Muscle of leg (tissue), 11 donors: ENCODE data around the gene VPS9D1. TPM values are rescaled to one million over a fixed set of nuclear protein-coding genes. Genes with fewer than 3 reads are reported as not detected.

Experiments
- DNase-seq: peaks from one replicate; pipeline ENCODE4 v3.0.0; 2013
- H3K27ac ChIP-seq: one replicate; pipeline ENCODE4 v1.5.1; 2013; ENCODE audit warnings: mild to moderate bottlenecking, low read length, control low read depth
- H3K27me3 ChIP-seq: one replicate; pipeline ENCODE4 v1.6.1; 2013; ENCODE audit warnings: low read length; ENCODE audit not compliant: control insufficient read depth, insufficient read depth
- H3K36me3 ChIP-seq: one replicate; pipeline ENCODE4 v1.6.1; 2013; ENCODE audit warnings: low read length; ENCODE audit not compliant: control insufficient read depth, insufficient read depth
- H3K4me1 ChIP-seq: one replicate; pipeline ENCODE4 v1.6.1; 2013; ENCODE audit warnings: low read length; ENCODE audit not compliant: control insufficient read depth, insufficient read depth
- H3K4me3 ChIP-seq: one replicate; pipeline ENCODE4 v1.5.1; 2013; ENCODE audit warnings: low read length, control low read depth
- H3K9me3 ChIP-seq: replicated peaks from 2 replicates; pipeline ENCODE4 v1.6.1; 2013; ENCODE audit warnings: low read depth, low read length; ENCODE audit not compliant: control insufficient read depth
- WGBS: methylation state at CpG from one replicate; pipeline ENCODE4 v1.1.5; 2013; ENCODE audit warnings: missing lambda C conversion rate; ENCODE audit not compliant: insufficient coverage; 5-methylcytosine and 5-hydroxymethylcytosine counted together
- polyA plus RNA-seq, 8 donors: library from polyadenylated mRNA; unstranded; fragments of 120-200 nt; gene quantifications; one replicate each; pipeline versions ENCODE4 v1.2.1 to v1.2.3, GENCODE V29; 2013; ENCODE audit warnings: inconsistent platforms in 1 of 8, low replicate concordance in 1 of 8; ENCODE audit not compliant: insufficient read length in 8 of 8, insufficient read depth in 1 of 8
- total RNA-seq: library from RNA; stranded (reverse); fragments of 120-200 nt; gene quantifications from one replicate; pipeline ENCODE4 v1.2.4, GENCODE V29; 2013

The VPS9D1 gene
- total and polyA plus RNA-seq, 9 donors = 6.1 to 13.4 (median 10.7) TPM

DNA sequence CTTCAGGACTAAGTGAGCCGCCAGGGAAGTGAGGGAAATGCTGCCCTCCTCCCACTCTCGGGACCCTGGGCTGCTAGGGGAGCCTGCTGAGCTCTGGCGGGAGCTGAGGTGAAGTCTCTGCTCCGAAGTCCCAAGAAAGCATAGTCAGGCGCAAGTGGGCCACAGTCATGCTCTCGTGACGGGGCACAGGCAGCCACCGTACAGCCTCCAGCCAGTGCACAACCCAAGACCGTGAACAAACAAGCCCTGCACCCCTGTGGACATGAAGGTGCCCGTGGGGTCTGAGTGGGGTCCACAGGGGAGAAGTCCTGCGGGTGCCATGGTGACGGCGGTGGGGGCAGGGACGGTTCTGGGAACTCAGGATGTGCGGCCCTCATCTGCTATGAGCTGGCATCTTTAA, 25.3 kb upstream of the VPS9D1 start:
- no peak overlapping the region for H3K4me3 ChIP-seq
- peaks cover 55% of the 10 kb centered on the region for H3K36me3 ChIP-seq
- H3K9me3 ChIP-seq = no peaks in the 10 kb centered on the region
- WGBS = 96% methylated on average over 15 of the region's 15 CpGs
- DNase-seq = no peak
- no peaks in the 10 kb centered on the region for H3K4me1 ChIP-seq
- H3K27ac ChIP-seq = no peak overlapping the region
- no peaks in the 10 kb centered on the region for H3K27me3 ChIP-seq

- H3K27ac ChIP-seq = no peak overlapping the region
- H3K27me3 ChIP-seq = no peaks in the 10 kb centered on the region
- WGBS = 98% methylated on average over 7 of the region's 16 CpGs
- H3K4me3 ChIP-seq = no peak overlapping the region
- H3K9me3 ChIP-seq = no peaks in the 10 kb centered on the region
- no peak for DNase-seq
- no peaks in the 10 kb centered on the region for H3K4me1 ChIP-seq
- H3K36me3 ChIP-seq = peaks cover 60% of the 10 kb centered on the region
Observed at GRCh38 chr16:89744813-89745212, 24.1 kb upstream of the VPS9D1 start.

GRCh38 chr16:89742948-89743347, 22.2 kb upstream of the VPS9D1 start:
- H3K9me3 ChIP-seq = no peaks in the 10 kb centered on the region
- H3K27ac ChIP-seq = no peak overlapping the region
- 64% methylated on average over 4 of the region's 4 CpGs for WGBS
- H3K4me3 ChIP-seq = no peak overlapping the region
- no peaks in the 10 kb centered on the region for H3K27me3 ChIP-seq
- no peak for DNase-seq
- no peaks in the 10 kb centered on the region for H3K4me1 ChIP-seq
- peaks cover 64% of the 10 kb centered on the region for H3K36me3 ChIP-seq

DNA sequence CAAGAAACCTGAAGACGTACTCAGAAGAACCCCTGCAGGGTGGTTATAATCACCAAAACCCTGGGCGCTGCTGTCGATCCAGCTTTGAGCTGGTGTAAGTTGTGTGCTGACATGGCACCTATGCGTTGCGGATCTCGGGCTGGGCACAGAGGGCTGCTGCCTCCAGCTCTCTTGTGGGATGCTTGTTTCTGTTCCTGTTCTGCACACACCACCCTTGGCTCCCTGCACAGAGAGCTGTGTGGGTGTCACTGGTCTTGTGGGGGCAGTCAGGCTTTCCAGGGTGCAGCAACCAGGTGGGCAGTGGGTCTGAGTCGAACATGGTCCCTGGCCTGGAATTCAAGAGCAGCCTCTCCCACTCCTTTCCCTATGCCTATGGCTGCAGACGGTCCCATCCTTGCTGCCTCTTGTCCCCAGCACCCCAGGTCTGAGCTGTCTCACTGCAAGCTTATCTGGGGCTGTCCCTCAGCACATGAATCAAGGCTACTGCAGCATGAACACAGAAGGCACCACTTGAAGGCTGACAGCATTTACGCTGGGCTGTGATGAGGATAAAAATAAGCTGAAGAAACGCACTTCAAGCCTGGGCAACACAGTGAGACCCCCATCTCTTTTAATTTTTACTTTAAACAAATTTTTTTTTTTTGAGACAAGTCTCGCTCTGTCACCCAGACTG, 20.8 kb upstream of the VPS9D1 start:
- no peak for DNase-seq
- no peak overlapping the region for H3K27ac ChIP-seq
- 80% methylated on average over 5 of the region's 11 CpGs for WGBS
- H3K4me3 ChIP-seq = no peak overlapping the region
- no peaks in the 10 kb centered on the region for H3K9me3 ChIP-seq
- H3K4me1 ChIP-seq = no peaks in the 10 kb centered on the region
- peaks cover 71% of the 10 kb centered on the region for H3K36me3 ChIP-seq
- H3K27me3 ChIP-seq = no peaks in the 10 kb centered on the region

DNA sequence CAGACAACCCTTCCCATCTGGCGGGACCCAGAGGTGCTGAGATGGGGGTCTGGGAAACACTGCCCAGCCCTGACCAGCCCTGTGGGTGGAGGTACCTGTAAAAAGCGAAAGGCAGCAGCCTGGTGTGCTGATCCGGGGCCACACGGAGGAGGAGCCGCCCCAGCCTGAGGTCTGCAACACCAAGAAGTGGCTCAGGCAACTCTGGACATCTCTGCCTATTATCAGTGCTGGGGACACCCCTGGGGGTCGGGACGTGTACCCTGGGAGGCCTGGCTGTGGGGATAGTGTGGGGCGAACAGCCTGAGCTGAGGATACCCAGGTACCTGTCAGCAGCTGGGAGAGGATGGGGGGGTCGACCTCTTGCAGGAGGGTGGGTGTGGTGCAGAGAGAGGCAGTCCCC, 18.7 kb upstream of the VPS9D1 start:
- Histone ChIP-seq H3K27me3 (no peaks in the 10 kb centered on the region), H3K27ac (no peak overlapping the region), H3K36me3 (peaks cover 80% of the 10 kb centered on the region), H3K4me3 (no peak overlapping the region), H3K9me3 (no peaks in the 10 kb centered on the region), H3K4me1 (no peaks in the 10 kb centered on the region)
- no peak for DNase-seq
- WGBS = 93% methylated on average over 9 of the region's 9 CpGs

GRCh38 chr16:89738538-89739317, 18.0 kb upstream of the VPS9D1 start:
- Histone ChIP-seq H3K27ac (no peak overlapping the region), H3K9me3 (no peaks in the 10 kb centered on the region), H3K4me1 (no peaks in the 10 kb centered on the region), H3K4me3 (no peak overlapping the region), H3K27me3 (no peaks in the 10 kb centered on the region), H3K36me3 (peaks cover 81% of the 10 kb centered on the region)
- no peak for DNase-seq
- WGBS = 73% methylated on average over 20 of the region's 20 CpGs

- Histone ChIP-seq H3K36me3 (peaks cover 85% of the 10 kb centered on the region), H3K27me3 (no peaks in the 10 kb centered on the region), H3K9me3 (no peaks in the 10 kb centered on the region), H3K27ac (no peak overlapping the region), H3K4me3 (no peak overlapping the region), H3K4me1 (no peaks in the 10 kb centered on the region)
- no peak for DNase-seq
- WGBS = 91% methylated on average over 13 of the region's 14 CpGs
Observed at GRCh38 chr16:89738072-89738377, 17.3 kb upstream of the VPS9D1 start.

DNA sequence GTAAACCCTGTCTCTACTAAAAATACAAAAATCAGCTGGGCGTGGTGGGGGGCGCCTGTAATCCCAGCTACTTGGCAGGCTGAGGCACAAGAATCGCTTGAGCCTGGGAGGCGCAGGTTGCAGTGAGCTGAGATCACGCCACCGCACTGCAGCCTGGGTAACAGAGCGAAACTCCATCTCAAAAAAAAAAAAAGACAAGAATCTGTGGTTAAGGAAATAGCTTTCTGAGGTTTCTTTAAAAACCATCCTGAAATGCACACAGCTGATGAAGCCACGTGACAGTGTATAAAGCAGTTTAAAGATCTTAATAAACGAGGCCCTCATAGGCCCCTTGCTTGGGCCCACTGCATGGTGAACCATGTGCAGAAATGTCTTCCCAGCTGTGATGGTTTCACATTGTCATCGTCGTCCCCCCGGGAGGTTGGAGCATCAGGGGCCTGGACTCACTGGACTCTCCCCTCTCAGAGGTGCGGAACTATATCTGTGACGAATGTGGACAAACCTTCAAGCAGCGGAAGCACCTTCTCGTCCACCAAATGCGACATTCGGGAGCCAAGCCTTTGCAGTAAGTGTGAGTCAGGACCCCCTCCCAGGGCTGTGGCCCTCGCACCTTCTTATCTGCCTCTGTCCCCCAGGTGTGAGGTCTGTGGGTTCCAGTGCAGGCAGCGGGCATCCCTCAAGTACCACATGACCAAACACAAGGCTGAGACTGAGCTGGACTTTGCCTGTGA, 16.8 kb upstream of the VPS9D1 start:
- DNase-seq = no peak
- no peak overlapping the region for H3K27ac ChIP-seq
- 86% methylated on average over 14 of the region's 20 CpGs for WGBS
- H3K27me3 ChIP-seq = no peaks in the 10 kb centered on the region
- no peak overlapping the region for H3K4me3 ChIP-seq
- no peaks in the 10 kb centered on the region for H3K4me1 ChIP-seq
- H3K36me3 ChIP-seq = peaks cover 90% of the 10 kb centered on the region
- no peaks in the 10 kb centered on the region for H3K9me3 ChIP-seq

DNA sequence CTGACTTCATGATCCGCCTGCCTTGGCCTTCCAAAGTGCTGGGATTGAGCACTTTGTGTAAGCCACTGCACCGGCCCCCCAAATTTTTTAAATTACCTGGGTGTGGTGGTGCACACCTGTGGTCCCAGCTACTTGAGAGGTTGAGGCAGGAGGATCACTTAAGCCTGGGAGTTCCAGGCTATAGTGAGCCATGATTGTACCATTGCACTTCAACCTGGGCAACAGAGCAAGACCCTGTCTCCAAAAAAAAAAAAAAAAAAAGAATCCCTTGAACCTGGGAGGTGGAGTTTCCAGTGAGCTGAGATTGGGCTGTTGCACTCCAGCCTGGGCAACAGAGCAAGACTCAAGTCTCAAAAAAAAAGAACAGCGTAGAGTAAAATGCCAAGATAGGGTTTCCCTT, 15.9 kb upstream of the VPS9D1 start:
- Histone ChIP-seq H3K27me3 (no peaks in the 10 kb centered on the region), H3K4me1 (no peaks in the 10 kb centered on the region), H3K27ac (no peak overlapping the region), H3K9me3 (no peaks in the 10 kb centered on the region), H3K4me3 (no peak overlapping the region), H3K36me3 (peaks cover 91% of the 10 kb centered on the region)
- 74% methylated on average over 3 of the region's 3 CpGs for WGBS
- no peak for DNase-seq

GRCh38 chr16:89733792-89734191, 13.1 kb upstream of the VPS9D1 start:
- H3K27me3 ChIP-seq = no peaks in the 10 kb centered on the region
- peaks cover 8% of the 10 kb centered on the region for H3K4me1 ChIP-seq
- peaks cover 97% of the 10 kb centered on the region for H3K36me3 ChIP-seq
- no peak overlapping the region for H3K4me3 ChIP-seq
- H3K9me3 ChIP-seq = no peaks in the 10 kb centered on the region
- DNase-seq = no peak
- WGBS = 95% methylated on average over 20 of the region's 21 CpGs
- no peak overlapping the region for H3K27ac ChIP-seq
